Nephron progenitor cell (in vitro differentiated cells): ENCODE measurements around the gene CNKSR2.
A peak's percentile ranks its signal among the peaks of the same experiment; 100 is the strongest.

ENCODE experiments used
- DNase-seq: peaks from one replicate; pipeline ENCODE4 v3.0.0; 2021
- H3K27ac Mint-ChIP-seq: 2 replicates; pipeline ENCODE4 v1.8.0; 2021; ENCODE audit warnings: mild to moderate bottlenecking, moderate library complexity, mixed read lengths
- H3K27me3 Mint-ChIP-seq: 2 replicates; pipeline ENCODE4 v1.8.0; 2021; ENCODE audit warnings: mild to moderate bottlenecking, low read depth, mixed read lengths; ENCODE audit not compliant: poor library complexity
- H3K36me3 Mint-ChIP-seq: 2 replicates; pipeline ENCODE4 v1.8.0; 2021; ENCODE audit warnings: low read depth, mixed read lengths
- H3K4me1 Mint-ChIP-seq: 2 replicates; pipeline ENCODE4 v1.8.0; 2021; ENCODE audit warnings: mixed read lengths
- H3K4me3 Mint-ChIP-seq: 2 replicates; pipeline ENCODE4 v1.8.0; 2021; ENCODE audit warnings: mild to moderate bottlenecking, moderate library complexity, mixed read lengths
- H3K9me3 Mint-ChIP-seq: 2 replicates; pipeline ENCODE4 v1.8.0; 2021; ENCODE audit warnings: mild to moderate bottlenecking, moderate library complexity, mixed read lengths
- CTCF ChIP-seq: fragments of 200-600 bp; sonication (generic); IDR thresholded peaks from 2 replicates; pipeline ENCODE4 v1.5.0; 2021; ENCODE audit warnings: antibody characterized with exemption

CNKSR2 gene

GRCh38 chrX:21374994-21375707 is 933 bp downstream of the CNKSR2 start:
- H3K9me3 Mint-ChIP-seq = no peaks in the 10 kb centered on the region
- DNase-seq = peak; percentile 40
- peak overlapping the region; percentile 98 for H3K4me3 Mint-ChIP-seq
- no peak overlapping the region for H3K27ac Mint-ChIP-seq
- H3K27me3 Mint-ChIP-seq = peaks cover 25% of the 10 kb centered on the region
- no peaks in the 10 kb centered on the region for H3K36me3 Mint-ChIP-seq
- H3K4me1 Mint-ChIP-seq = peaks cover 24% of the 10 kb centered on the region
- TF ChIP-seq CTCF = no peak

DNA sequence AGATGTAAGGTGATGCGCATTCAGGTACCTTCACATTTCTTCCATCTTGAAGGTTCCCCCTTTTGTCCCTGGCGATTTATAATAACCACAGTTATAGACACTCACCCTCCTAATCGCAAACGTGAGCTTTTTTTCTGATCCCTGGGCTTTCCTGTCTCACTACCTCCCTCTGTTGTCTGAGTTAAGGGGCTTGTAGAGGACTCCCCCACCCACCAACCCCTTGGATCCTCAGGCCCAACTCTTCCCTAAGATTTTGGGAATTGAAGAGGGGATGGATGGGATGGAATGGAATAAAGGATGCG is 1.4 kb downstream of the CNKSR2 start:
- H3K4me3 Mint-ChIP-seq = peak overlapping the region; percentile 98
- no peaks in the 10 kb centered on the region for H3K36me3 Mint-ChIP-seq
- peaks cover 24% of the 10 kb centered on the region for H3K4me1 Mint-ChIP-seq
- H3K27me3 Mint-ChIP-seq = peaks cover 25% of the 10 kb centered on the region
- no peak for TF ChIP-seq CTCF
- DNase-seq = peak; percentile 15
- H3K27ac Mint-ChIP-seq = no peak overlapping the region
- no peaks in the 10 kb centered on the region for H3K9me3 Mint-ChIP-seq

DNA sequence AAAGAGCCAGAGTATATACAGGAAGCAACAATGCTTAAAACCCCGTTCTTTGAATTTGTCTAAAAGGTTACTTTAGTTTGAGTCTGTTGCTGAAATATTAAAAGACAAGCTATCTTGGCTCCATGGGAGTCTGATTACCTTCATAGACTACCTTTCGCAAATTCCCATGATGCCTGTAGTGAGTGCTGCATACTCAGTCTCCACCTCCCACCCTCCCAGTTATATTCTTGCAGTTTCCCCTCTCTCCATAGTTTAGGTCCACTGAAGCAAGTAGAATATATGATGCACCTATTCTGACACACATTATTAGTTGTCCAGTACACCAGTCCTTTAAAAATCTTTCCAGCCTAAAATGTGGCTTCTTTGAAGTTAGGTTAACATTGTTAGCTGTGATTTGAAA is 2.4 kb downstream of the CNKSR2 start:
- Mint-ChIP-seq H3K36me3 (peaks cover 4% of the 10 kb centered on the region), H3K4me3 (peak overlapping the region; percentile 98), H3K4me1 (peaks cover 24% of the 10 kb centered on the region), H3K9me3 (no peaks in the 10 kb centered on the region), H3K27me3 (peaks cover 25% of the 10 kb centered on the region), H3K27ac (no peak overlapping the region)
- no peak for TF ChIP-seq CTCF
- DNase-seq = no peak

DNA sequence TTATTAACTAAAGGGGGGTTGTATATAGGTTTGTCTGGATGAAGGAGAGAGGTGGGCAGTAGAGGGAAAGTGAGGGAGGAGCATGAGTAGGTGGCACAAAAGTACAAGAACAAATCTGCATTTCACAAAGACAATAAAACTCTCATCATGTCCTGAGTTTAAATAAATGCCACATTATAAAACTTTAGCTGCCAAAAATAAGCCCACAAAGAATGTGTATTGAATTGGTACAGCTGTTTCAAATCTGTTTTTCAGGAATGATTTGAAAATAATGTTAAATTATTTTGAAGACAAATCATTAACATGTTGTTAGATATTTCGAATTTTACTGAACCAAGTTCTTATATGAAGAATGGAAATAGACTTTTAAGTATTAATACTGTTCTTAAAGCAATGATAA is 5.8 kb downstream of the CNKSR2 start:
- Mint-ChIP-seq H3K27ac (no peak overlapping the region), H3K9me3 (no peaks in the 10 kb centered on the region), H3K27me3 (peaks cover 12% of the 10 kb centered on the region), H3K4me1 (peaks cover 19% of the 10 kb centered on the region), H3K36me3 (peaks cover 4% of the 10 kb centered on the region), H3K4me3 (no peak overlapping the region)
- no peak for TF ChIP-seq CTCF
- no peak for DNase-seq

DNA sequence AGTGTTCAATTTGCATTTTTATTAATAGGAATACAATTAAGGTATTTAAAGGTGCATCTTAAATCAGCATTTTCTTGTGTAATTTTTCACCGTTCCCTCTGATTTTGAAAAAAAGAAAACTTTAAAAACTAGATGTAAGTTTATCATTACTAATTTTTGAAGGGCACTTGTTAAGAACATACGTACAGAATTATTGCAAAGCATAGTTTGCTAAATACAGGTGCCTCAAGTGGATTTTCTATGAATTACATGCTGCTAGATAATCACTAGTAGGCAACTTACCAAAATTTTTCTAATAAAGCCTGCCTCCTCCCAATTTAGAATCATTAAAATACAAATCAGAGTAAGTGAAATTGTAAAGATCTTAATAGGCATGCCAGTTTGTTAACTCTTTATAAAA is 8.5 kb downstream of the CNKSR2 start:
- Mint-ChIP-seq H3K4me3 (no peak overlapping the region), H3K9me3 (no peaks in the 10 kb centered on the region), H3K4me1 (peaks cover 4% of the 10 kb centered on the region), H3K27ac (no peak overlapping the region), H3K27me3 (no peaks in the 10 kb centered on the region), H3K36me3 (peaks cover 11% of the 10 kb centered on the region)
- peak; percentile 32 for TF ChIP-seq CTCF
- DNase-seq = no peak

- Mint-ChIP-seq H3K4me1 (peaks cover 4% of the 10 kb centered on the region), H3K9me3 (no peaks in the 10 kb centered on the region), H3K4me3 (no peak overlapping the region), H3K36me3 (peaks cover 18% of the 10 kb centered on the region), H3K27me3 (no peaks in the 10 kb centered on the region), H3K27ac (no peak overlapping the region)
- no peak for TF ChIP-seq CTCF
- DNase-seq = no peak
Measured at GRCh38 chrX:21383546-21383945, 9.3 kb downstream of the CNKSR2 start.
